PFSK-1 (cell line): Measurements from ENCODE around the gene EEF2. TPM values are rescaled to one million over a fixed set of nuclear protein-coding genes. Genes with fewer than 3 reads are reported as not detected.

Source experiments
- FOXP2 ChIP-seq: optimal IDR thresholded peaks from 2 replicates; pipeline ENCODE3; 2011; ENCODE audit warnings: borderline replicate concordance, control low read depth, inconsistent platforms; ENCODE audit not compliant: insufficient read depth; ENCODE audit errors: extremely low read length, extremely low read depth
- POLR2AphosphoS5 ChIP-seq: IDR thresholded peaks from 2 replicates; pipeline ENCODE4 v1.6.1; 2012; ENCODE audit warnings: low read depth, mild to moderate bottlenecking, control low read depth, low read length, moderate library complexity
- SIN3A ChIP-seq: IDR thresholded peaks from 2 replicates; pipeline ENCODE4 v1.6.1; 2012; ENCODE audit warnings: mild to moderate bottlenecking, low read length, moderate library complexity, borderline replicate concordance; ENCODE audit not compliant: insufficient read depth
- TAF1 ChIP-seq: IDR thresholded peaks from 2 replicates; pipeline ENCODE4 v1.6.1; 2012; ENCODE audit warnings: low read length, control low read depth, borderline replicate concordance; ENCODE audit not compliant: insufficient read depth
- polyA plus RNA-seq: library from polyadenylated mRNA; unstranded; fragments of >200 nt; gene quantifications from one replicate; pipeline ENCODE4 v1.2.1, GENCODE V29; 2012; ENCODE audit warnings: low read depth, missing spikeins; ENCODE audit not compliant: insufficient read length
- TF ChIP-seq, protein P1 (sequence below), 2 experiments: IDR thresholded peaks; 2 replicates each; pipeline versions ENCODE4 v1.6.1 to v1.8.0; 2011 to 2012; ENCODE audit warnings: low read depth in 2 of 2, low read length in 2 of 2, control low read depth in 1 of 2, inconsistent platforms in 1 of 2, mild to moderate bottlenecking in 1 of 2, moderate library complexity in 1 of 2; ENCODE audit not compliant: insufficient read depth in 1 of 2

Gene EEF2
- 4,689 TPM for polyA plus RNA-seq

DNA sequence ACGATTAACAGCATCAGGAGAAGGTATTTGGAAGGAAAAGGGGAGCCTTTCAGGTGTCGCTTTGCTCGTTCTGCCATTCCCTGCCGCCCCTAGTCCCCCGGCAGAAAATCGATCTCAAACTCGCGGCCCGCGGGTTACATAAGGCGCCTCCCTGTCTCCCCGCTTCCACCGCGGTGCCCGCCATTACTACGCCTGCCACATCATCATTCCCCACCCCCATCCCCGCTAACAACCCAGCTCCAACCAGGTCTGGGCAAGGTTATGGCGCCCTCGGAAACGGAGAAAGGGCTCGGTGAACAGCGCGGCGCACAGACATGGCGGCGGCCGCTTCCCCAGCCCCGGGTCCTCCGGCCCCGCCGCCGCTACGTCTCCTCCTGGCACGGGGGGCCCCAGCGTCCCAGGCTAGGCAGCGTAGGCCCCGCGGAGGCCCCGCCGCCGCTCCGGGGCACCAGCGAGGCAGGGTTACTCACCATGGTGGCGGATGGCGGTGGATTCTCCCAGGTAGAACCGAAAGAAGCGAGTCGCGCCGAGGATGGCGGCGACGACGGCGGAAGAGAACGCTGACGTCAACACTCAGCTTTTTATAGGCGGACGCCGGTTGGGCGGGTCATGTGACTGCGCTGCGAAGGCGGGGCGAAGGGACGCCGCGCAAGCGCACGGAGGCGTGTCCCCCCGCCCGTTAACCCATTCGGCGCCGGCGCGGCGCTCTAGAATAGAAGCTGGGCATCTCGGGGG, at the start of gene EEF2:
TSS of gene EEF2 (minus strand) at position 556 of the 735 bp plus-strand sequence. CDS start at position 473, 83 bp downstream.
- peak; percentile 99 for TF ChIP-seq TAF1
- 0 out of 2 replicates have a peak, but pooled peaks have one; percentile 63 for TF ChIP-seq SIN3A
- TF ChIP-seq FOXP2 = peak; percentile 68
- TF ChIP-seq POLR2AphosphoS5 = peak; percentile 99
- TF ChIP-seq, protein P1, sequence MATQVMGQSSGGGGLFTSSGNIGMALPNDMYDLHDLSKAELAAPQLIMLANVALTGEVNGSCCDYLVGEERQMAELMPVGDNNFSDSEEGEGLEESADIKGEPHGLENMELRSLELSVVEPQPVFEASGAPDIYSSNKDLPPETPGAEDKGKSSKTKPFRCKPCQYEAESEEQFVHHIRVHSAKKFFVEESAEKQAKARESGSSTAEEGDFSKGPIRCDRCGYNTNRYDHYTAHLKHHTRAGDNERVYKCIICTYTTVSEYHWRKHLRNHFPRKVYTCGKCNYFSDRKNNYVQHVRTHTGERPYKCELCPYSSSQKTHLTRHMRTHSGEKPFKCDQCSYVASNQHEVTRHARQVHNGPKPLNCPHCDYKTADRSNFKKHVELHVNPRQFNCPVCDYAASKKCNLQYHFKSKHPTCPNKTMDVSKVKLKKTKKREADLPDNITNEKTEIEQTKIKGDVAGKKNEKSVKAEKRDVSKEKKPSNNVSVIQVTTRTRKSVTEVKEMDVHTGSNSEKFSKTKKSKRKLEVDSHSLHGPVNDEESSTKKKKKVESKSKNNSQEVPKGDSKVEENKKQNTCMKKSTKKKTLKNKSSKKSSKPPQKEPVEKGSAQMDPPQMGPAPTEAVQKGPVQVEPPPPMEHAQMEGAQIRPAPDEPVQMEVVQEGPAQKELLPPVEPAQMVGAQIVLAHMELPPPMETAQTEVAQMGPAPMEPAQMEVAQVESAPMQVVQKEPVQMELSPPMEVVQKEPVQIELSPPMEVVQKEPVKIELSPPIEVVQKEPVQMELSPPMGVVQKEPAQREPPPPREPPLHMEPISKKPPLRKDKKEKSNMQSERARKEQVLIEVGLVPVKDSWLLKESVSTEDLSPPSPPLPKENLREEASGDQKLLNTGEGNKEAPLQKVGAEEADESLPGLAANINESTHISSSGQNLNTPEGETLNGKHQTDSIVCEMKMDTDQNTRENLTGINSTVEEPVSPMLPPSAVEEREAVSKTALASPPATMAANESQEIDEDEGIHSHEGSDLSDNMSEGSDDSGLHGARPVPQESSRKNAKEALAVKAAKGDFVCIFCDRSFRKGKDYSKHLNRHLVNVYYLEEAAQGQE (IDR thresholded peaks at IDR 0.05; ENCODE audit: insufficient read depth in 1 of 2, low read depth in 2 of 2, low read length in 2 of 2) = peak; percentile 66 to 79; a peak in 3 of 4 replicates

DNA sequence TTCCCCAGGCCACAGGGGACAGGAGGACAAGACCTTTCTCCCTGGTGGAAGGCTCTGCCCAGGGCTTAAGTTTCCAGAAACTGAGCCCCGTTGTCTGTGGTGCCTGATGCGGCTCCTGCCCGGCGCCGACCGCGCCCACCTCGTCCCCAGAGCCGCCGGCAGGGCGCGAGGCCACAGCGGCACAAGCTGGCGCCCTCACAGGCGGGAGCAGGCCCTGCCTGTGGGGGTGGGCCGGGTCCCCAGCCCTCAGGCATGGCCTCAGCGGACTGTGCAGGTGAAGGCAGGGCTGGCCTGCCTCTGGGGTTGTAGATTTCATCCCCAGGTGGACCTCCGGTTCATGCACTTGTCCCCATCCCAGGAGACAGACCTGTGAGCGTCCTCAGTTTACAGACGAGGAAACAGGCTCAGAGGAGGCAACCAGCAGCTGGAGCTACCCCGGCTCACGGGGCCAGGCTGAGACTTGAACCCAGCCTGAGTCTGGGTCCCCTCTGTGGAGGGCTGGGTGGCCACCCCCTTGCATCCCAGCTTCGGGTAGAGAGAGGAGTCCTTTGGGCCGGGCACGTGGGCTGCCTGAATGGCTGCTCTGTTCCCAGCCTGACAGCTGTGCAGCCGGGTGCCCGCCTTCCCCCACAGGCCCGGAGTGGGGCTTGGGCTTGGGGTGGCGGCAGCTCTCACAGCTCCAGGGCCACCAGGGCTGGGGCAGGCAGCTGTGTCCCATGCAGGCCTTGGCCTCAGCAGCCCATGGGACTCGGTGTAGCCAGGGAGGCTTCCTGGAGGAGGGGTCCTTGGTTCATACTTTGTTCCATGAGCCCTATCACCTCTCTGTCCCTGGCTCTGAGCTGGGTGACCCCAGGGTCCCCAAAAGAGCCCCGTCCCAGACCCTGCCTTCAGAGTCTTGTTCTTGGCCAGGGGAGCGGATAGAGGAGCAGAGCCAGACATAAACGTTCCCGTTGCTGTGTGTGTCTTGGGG, 49.1 kb upstream of the EEF2 start:
- TF ChIP-seq TAF1 (no peak), SIN3A (no peak), FOXP2 (no peak), POLR2AphosphoS5 (no peak)
- TF ChIP-seq, protein P1 (IDR thresholded peaks at IDR 0.05; ENCODE audit: insufficient read depth in 1 of 2, low read depth in 2 of 2, low read length in 2 of 2) = no peak

DNA sequence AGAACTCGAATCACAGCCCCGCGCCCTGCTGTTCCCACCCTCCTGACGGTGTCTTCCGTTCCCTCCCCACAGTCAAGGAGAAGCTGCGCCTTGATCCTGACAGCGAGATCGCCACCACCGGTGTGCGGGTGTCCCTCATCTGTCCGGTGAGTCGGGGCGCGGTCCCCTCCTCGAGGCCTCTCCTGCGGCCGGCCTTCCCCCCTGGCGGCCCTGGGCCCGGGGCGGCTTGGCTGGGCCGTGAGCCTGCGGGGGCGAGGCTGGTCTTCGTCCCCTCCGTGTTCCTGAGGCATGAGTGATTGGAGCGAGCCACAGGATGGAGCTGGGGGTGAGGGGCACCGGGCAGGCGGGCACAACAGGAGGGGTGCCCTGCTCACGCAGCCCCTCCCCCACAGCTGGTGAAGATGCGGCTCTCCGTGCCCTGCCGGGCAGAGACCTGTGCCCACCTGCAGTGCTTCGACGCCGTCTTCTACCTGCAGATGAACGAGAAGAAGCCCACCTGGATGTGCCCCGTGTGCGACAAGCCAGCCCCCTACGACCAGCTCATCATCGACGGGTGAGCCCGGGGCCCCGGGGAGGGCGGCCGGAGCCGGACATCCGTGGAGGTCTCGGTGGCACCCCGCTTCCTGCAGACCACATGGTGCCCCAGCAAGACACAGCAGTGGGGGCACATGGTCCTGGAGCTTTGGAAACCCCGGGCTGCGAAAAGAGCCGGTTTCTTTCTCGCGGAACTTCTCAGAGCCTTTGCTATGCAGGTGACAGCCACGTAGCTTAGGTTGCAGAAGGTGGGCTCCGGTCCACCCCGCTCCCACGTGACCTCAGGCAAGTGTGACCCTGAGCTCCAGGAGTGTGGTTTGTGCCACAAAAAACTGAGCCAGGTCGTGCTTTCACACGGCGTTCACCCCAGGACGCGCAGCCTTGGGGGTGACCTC, 48.0 kb upstream of the EEF2 start:
- TF ChIP-seq POLR2AphosphoS5 (no peak), FOXP2 (no peak), SIN3A (no peak), TAF1 (no peak)
- TF ChIP-seq, protein P1 (IDR thresholded peaks at IDR 0.05; ENCODE audit: insufficient read depth in 1 of 2, low read depth in 2 of 2, low read length in 2 of 2) = no peak

DNA sequence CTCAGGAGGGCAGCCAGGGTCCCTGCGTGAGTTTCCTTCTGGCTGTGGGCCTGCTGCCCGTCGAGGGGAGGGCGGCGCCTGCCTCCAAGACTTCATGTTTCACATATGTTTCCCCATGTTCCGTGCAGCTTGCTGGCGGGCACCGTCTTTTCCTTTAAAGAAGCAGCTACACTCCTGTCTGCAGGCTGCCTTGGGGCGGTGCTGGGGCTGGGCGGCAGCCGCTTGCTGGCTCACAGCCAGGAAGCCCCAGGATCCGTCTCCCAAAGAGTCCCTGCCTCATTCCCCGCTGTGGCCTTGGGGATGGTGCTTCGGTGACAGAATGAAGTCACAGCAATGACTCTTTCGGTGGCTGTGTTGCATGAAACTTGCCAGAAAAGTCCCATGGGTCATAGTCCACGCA, 47.2 kb upstream of the EEF2 start:
- TF ChIP-seq SIN3A (no peak), POLR2AphosphoS5 (no peak), TAF1 (no peak), FOXP2 (no peak)
- TF ChIP-seq, protein P1 (IDR thresholded peaks at IDR 0.05; ENCODE audit: insufficient read depth in 1 of 2, low read depth in 2 of 2, low read length in 2 of 2) = no peak
